Colon (tissue), 2 donors: ENCODE results near the gene TMEM130.

Source experiments
- FAIRE-seq: peaks from 2 replicates; lab custom pipeline; 2012; peaks lifted over from hg19 to GRCh38; lab: Jason Lieb, UNC
- donor health status: control.
- donor health status: control.

Gene TMEM130

GRCh38 chr7:98807068-98808048 is 62.5 kb downstream of the TMEM130 start:
- no peak for FAIRE-seq

- no peak for FAIRE-seq
Observed at GRCh38 chr7:98805956-98806838, 63.6 kb downstream of the TMEM130 start.

DNA sequence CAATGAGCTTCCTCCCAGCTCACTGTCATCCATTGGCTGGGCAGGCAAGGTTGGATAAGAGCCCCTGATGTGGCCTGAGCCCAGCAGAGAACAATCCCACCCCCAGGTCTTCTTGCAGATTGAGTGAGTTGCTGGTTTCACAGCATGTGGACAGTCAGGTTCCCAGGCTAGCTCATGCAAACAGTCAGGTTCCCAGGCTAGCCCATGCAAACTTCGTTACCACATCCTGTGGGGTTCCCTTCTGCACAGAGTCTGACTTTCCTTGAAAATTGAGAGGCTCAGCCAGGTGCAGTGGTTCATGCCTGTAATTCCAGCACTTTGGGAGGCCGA is 67.1 kb downstream of the TMEM130 start:
- no peak for FAIRE-seq

- FAIRE-seq = no peak
Observed at GRCh38 chr7:98802088-98802780, 67.6 kb downstream of the TMEM130 start.

- FAIRE-seq = no peak
Observed at GRCh38 chr7:98800996-98801395, 68.8 kb downstream of the TMEM130 start.

GRCh38 chr7:98797150-98797549 is 72.7 kb downstream of the TMEM130 start:
- FAIRE-seq = no peak
